NCI-H1105 (cell line): ENCODE data around the gene EN1.

Experiments
- DNase-seq: peaks from one replicate; lab custom pipeline; 2025; lab: John Stamatoyannopoulos, UW

EN1 gene

DNA sequence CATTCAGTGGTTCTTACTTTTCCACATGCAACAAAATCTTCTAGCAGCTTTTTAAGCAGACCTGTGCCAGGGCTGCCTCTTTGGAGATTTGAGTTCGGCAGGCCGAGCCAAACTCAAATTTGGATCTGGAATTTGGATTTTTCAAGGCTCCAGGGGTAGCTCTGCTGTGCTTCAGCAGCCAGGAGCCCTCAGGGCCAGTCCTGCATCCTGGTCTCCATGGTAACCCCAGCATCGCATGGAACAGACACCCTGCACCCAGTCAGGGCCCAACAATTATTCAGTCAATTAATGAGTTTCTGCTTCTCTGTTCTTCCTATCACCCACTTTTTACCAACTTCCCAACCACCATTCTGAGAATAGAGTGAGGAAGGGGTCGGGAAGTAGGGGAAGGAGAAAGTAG, 30.0 kb downstream of the EN1 start:
- no peak for DNase-seq

DNA sequence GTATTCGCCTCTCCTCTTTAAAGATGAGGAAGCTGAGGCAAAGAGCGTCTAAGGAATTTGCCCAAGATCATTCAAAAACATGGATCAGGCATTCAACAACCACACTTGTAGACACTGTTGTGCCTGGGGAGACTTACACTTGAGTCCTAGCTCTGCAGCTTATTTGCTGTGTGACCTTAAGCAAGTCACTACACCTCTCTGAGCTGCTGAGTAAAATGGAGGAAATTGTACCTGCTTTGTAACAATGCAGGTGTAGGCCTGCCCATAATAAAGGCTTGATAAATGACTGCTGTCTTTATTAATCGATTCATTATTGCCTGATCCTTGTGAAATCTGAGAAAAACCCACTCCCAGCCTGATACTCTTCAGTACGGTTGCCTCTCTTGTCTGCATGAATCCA, 30.8 kb downstream of the EN1 start:
- no peak for DNase-seq

DNA sequence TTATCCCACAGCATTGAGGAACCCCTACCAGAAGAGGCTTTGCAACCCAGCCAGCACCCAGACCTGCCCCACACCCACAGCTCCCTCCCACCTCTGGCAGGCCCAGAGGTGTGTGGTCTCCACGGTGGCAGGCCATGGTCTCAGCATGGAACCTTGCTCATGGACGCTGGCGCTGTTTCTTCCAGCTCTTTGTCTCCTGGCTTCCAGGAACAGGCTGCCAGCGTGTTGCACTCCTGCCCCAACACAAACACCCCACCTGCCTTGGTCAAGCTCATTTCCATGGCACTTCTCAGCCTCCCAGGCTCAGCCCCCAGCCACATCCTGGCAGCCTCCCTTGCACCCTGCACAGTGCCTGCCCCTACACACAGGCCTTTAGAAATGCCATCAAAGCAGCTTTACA, 31.7 kb downstream of the EN1 start:
- no peak for DNase-seq

DNA sequence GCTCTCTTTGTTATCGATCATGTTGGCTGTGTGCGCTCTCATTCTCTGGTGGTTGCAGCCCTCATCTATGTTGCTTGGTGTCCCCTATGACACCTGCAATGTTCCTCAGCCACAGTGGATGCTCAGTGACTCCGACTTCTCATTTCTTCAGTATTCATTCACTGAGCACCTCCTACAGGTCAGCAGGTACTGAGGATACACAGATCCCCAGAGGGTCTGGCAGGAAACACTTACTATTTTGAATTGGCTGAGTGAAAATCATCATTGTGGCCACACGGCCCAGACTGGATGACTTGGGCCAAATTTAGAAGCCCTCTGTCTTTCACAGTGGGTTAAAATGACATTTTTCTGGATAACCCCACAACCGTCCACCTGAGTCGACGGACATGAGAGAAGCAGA, 32.1 kb downstream of the EN1 start:
- no peak for DNase-seq

DNA sequence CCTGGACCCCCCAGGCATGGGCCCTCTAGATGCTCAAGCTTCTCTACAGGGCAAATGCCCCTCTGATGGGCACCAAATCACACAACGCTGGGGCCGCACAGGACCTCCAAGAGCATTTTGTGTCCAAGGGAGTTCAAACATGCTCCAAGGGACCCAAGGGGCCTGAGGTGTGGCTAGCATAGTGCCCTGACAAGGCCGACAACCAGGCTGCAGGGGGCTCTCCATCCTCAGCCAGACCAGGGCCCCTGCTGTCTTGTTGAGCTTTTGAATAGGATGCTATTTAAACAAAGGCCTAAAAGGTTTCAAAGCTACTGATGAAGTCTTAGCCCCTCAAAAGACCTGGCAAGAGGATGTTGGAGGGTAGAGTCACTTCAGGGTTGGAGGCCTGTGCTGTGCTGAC, 33.1 kb downstream of the EN1 start:
- DNase-seq: no peak

DNA sequence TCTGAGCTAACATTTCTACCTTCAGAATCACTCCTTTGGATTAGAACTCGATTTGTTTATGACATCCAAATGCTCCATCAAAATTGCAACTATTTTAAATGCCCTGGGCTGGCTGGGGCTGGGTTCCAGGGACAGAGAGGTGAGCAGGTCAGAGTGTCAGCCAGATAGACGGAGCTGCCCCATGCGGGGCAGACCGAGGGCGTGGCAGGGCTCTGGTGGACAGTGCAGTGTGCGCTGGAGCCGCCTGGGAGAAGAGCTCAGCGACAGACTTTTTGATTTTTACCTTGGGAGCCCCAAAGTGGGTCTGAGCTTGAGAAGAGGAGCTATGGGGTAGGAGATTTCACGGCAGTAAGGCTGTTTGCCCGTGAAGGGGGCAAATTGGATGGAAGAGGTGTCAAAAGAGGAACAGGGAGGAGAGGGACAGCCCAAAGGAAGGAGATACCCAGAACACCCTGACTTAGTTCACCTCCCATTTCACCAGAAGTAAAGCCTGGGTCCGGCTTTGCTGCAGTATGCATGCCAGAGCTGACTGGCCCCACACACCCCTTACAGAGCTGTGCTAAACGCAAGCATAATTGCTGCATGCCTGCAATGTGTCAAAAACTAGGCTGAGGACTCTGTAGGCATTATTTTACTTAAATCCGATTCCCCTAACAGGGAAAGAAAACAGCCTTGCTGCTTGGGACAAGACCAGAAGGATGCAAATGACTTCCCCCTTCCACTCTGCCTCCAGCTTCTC, 33.7 kb downstream of the EN1 start:
- no peak for DNase-seq

DNA sequence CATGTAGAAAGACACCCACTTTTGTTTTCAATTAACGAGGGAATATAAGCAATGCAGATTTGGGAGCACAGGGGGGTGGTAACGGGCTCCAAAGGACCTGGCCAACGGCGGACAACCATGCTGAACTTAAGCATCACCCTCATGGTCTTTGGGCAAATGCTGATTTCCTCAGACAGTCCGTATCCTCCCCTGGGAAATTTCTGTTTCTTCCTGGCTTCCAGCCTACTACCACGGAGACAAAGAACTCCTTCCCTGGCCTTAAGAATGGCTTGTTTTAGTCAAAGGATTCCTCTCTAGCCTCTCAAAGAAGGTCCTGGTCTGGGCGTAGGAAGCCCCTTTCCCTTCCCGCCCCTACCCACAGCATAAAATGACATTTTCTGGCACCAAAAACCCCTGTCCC, 34.3 kb downstream of the EN1 start:
- no peak for DNase-seq

DNA sequence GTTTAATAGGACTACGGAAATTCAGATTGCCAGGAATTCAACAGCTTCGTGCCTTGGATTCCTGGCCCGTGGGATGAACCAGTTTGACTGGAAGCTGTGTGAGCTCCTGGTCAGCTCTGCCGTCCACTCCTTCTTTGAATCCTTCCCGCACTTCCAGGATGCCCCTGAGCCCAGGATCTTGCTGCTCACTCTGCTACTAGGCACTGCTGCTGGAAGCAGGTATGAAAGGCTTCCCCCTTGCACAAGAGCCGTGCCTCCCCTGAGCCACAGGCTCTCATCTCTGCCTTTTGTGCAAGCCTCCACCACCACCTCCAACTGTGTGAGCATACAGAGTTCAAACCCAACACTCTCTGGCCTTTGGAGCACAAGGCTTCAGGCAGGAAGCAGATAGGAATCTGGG, 34.9 kb downstream of the EN1 start:
- no peak for DNase-seq

DNA sequence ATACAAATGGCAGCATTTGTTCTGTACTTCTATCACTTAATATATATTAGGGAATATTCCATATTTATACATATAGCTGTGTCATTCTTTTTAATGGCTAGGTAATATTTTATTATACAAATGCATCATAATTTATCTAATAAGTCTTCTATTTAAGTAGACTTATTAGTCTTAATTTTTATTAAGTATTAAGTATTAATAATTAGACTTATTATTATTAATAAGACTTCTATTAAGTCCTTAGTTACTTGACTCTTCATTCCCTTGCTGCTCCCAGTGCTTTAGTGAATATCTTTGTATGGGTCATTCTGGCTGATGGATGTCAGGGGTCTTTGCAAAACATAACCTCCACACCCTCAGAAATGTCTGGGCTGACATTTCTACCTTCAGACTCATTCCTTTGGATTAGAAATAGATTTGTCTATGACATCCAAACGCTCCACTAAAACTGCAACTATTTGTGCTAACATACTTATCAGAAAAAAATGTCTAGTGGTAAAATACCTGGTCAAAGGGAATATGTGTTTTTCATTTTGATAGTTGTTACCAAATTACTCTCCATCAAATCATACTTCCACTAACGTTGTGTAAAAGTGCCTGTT, 35.8 kb downstream of the EN1 start:
- no peak for DNase-seq

DNA sequence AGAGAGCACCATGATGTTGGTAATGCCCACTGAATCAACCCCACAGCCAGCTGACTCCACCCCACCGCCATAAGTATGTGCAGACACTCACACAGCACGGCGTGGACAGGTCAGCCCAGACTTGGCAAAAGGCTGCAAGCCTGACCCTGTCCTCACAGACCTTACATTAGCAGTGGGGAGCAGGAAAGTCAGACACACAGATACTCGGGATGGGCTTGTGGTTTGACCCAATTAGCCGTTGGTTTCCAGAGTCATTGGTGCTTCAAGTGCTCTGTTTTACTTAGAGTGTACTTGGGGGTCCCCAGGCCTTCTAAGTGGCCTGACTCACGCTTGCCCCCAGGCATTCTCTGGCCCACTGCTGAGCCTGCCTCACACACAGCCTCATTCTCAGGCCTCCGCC, 36.7 kb downstream of the EN1 start:
- no peak for DNase-seq

DNA sequence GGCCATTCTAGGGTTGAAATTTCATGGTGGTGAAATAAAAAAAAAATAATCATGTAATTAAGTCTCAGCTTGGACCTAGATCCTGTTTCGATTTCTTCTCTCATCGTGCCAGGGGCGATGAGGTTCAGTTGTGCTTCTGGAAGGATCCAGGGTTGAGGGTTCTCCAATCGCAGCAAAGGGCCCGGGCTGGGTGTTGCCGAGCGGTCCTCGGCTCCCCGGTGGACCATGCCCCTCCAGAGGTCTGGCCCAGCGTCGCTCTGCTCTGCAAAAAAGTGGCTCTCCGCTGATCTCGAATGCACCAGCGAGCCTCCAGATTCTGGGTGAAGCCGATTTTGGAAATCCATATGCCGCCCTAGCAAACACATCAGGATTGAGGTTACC, 39.0 kb downstream of the EN1 start:
- no peak for DNase-seq

DNA sequence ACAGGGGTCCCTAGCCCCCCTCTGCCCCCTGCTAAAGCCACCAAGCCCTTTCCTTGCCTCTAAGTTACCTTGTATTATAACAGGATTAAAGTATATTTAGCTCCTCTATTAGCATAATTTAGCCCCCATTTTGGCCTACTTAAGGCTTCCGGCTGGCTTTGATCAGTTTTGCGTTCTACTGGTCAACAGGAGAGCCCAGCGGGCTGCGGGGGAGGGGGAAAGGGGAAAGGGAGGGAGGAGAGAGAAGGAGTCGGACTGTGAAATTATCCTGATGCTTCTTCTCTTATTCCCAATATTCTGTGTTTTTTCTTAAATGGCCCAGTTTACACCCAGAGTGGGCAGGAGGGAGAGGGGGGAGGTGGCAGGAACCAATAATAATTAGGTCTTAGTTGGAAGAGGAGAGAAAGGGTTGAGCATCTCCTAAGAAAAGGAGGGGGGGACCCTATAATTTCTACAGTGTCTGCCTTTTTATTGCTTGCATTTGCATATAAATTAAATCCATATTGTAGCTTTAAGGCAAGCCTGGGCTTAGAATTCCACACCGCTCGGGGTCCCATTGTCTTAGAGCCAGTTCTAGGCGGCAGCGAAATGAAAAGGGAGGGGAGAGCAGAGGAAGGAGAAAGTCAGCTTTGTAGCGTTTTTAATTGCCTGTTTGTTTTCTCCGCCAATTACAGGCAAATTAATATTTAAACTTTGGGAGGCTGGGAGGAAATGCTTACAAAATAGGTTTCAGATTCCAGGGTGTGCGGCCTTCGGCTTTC, 39.6 kb downstream of the EN1 start:
- DNase-seq: peak; percentile 55

DNA sequence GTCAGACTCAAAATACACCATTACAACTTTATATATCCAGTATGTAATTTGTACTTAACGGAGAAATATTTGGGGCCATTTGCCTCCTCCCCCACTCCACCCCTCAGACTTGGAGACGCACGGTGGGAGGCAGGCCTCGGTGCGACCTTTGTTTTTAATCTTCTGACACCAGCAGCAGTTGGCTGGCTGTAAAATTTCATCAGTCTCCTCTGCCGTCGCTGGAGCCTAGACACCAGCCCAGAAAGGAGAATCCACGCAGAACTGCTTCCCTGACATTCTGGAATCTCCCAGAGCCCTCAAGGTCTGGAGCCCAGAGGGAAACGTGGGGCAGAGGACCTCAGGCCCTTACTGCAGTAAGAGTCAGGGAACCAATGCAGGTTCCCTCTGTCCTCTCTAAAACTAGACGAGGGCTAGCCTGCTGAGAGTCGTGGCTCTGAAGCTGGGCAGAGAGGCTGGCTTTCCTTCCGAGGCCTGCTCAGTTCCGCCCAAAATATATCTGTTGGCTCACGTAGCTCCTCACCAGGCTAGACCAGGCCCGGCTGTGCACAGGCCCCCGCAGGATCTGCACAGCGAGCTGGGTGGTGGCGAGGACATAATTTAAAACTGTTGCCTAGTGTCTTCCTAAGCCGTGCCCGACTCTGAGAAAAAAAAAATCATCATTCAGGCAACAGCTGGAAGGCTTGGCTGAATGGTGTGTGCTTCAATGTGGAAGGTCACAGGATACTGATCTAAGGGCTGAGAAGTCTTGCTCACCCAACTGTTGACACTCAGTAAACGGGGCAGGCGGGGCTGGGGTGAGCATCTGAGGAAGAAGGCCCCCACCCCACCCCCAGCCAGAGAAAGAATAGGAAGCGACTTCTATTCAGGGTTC, 40.4 kb downstream of the EN1 start:
- no peak for DNase-seq

DNA sequence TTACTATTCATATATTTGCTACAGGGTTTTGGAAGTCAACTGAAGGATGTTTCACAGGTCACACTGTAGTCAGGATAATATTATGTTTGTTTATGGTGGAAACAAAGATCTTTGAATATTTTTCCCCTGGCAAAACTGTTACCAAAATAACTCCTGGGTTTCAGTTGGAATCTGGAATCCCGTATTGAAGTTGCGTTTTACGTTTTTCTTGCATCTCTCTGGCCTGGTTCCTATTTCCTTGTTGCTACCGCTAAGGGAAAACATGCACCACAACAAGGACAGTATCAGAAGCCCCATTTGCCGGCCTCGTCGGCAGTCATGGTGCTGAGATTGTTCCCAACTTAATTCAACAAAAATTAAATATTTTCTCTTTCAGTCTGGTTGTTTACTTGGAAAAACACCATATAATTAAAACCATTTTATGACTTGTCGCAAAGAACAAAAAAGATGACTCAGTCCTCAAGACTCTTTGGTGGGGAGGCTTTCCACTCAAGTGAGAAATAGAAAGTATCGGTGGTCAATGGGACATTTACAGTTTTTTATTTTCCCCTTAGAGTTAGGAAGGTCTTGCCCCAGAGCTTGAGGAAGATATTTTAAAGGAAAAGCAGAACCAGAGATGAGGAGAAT, 42.3 kb downstream of the EN1 start:
- no peak for DNase-seq

DNA sequence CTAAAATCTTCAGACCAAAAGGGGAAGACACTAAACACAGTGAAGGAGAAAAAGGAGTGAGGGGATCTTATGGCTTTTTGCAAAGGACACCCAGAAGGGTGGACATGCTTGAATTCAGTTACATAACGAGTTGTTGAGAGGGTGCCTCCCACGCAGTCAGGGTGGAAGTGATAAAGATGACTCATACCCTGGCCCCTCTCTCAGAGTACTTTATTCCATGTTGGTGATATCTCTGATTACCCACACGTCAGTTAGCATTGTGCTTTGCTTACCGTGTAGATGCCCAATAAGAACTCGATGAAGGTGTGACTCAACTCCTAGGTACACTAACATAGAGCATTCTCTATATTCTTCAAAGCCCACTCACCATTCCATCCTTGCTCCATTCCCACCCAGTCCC, 44.4 kb downstream of the EN1 start:
- no peak for DNase-seq

DNA sequence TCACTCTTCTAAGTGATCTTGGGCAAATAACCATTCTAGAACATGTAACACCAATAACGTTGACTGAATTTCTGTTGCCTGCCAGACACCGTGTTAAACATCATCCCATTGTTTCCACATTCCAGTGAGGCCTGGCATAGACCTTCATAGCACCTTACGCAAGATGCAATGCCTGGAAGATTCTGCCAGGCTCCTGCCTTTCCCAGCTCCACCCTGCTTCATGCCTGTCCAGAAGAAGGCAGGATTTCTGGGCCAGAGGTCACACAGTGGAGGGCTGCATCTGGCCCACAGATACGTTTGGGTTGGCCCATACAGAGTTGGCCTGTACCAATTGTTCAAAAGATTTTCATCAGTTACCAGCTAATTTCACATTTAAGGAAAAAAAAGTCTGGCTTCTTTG, 46.3 kb downstream of the EN1 start:
- DNase-seq: no peak

DNA sequence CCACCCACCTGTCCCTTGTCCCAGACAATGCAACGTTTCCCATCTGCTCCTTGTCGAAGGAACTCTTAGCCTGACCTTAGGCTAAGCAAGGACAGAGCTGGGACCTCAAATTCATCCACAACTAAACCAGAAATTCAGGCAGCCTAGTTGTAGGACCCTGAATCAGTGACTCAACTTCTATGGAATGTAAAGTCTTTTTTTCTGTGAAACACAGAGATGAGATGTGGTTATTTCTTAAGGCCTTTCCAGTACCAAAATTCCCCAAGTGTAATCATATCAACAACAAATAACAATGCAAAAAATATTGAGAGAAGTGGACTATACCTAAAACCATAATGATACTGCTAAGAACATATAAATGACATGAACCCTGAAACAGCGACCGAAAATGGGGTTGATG, 46.7 kb downstream of the EN1 start:
- no peak for DNase-seq

DNA sequence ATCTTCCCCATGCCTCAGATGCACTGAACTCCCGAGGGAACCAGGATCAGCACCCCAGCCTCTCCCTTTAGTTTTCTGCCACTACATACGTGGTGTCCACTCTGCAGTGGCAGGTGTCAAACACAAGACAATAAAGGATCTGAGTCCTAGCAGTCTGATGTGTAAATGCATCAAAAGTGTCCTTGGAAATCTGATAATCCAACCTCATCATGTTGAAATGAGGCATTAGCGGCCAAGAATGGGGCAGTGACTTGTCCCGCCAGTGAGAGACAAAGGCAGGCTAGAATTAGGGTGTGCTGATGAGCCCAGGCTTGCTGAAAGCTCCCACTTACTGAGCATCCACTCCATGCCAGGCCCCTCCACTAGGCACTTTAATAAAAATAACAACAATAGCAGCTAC, 52.9 kb downstream of the EN1 start:
- DNase-seq: no peak
